Activated CD8-positive, alpha-beta memory T cell treated with anti-CD3 and anti-CD28 coated beads, Interleukin-2, amount 50 U/mL, for 24 hours (primary cell): ENCODE data around the gene CACNB2.
"Not testable (repeated sequence)": the region's sequence is repeated elsewhere in the genome, so short reads cannot be mapped to it uniquely, and the experiment has no call there.

Source experiments
- DNase-seq: peaks from one replicate; pipeline ENCODE4 v3.0.0-alpha.2; 2020; ENCODE audit errors: extremely low read depth

Gene CACNB2

GRCh38 chr10:18401416-18402195, 261.4 kb downstream of the CACNB2 start:
- no peak for DNase-seq

DNA sequence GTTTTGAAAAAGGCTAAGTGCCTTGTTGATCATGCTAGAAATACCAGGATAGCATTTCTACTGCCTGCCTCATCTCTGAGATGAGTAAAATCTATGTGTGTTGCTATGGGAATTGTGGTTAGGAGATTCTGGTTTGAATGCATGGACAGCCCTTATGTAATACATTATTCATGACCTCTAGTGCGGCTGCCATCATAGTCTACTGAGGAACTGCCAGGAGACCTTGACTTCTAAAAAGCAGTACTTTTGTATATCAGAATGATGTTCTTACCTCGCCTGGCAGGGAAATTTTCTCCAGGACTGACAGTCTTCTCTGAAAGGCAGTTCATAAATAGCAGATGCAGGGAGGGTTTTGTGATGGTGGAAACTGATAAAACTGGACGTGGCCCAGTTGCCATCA, 262.6 kb downstream of the CACNB2 start:
- no peak for DNase-seq

GRCh38 chr10:18404530-18404929, 264.3 kb downstream of the CACNB2 start:
- no peak for DNase-seq

DNA sequence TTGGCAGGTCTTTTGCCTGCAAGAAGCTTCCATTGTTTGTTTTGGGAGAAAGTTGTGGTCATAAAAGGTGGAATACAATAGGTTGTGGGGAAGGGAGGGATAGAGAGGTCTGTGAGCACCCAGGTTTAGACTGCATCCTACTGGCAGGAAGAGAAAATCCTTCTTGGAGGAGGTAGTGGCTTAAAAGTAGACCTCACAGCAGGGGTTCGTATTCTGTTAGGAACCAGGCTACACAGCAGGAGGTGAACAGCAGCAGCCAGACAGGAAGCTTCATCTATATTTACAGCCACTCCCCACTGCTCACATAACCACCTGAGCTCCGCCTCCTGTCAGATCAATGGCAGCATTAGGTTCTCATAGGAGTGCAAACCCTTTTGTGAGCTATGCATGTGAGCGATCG, 265.9 kb downstream of the CACNB2 start:
- no peak for DNase-seq

DNA sequence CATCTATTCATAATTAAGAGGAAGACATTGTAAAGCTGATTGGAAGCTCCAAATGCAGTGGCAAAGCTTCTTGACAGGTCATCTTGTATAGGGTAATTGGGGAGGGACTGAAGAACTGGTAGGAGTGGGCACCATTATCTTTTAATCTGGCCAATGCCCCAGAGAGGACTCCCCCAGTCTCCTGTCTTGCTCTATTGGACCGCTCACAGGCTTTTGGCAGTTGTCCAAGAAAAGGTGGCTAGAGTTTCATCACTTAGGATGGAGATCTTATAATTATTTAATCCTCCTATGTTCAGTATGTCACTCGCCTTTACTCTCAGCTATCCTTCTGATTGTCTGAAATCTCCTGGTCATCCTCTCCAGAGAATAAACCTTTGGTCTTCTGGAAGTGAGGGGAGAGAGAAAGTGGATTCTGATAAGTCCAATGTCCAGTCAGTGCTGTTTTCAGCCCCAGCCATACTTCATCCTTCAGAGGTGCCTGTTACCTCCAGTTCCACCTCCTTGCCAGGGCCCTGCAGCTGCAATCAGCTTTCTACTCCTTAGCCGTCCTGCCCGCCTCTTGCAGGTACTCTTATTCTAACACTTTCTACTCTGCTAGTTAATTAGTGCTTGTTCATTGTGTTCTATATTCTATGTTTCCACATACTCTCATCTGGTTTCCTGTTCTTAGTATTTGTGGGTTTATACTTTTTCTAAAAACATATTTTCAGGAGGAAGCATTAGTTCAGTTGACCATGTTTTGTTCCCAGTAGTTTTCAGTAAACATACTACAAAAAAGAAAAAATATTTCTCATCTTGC, 269.6 kb downstream of the CACNB2 start:
- DNase-seq = no peak

DNA sequence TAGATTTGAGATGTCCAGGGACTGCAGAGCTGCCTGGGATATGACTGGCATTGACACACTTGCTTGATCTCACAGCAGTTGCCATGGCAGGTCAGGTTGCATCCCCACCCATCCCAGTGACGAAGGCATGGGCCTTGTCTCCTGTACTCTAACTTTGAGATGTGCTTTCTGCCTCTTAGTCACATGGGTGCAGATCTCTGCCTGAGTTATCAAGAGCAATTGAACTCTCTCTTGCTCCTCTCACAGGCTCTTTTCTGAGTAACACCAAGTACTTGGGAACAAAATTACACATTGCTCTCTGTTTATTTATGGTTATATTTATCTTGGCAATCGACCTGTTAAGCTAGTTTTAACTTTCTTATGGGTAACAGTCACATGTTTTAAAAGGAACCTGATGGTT, 273.8 kb downstream of the CACNB2 start:
- no peak for DNase-seq

DNA sequence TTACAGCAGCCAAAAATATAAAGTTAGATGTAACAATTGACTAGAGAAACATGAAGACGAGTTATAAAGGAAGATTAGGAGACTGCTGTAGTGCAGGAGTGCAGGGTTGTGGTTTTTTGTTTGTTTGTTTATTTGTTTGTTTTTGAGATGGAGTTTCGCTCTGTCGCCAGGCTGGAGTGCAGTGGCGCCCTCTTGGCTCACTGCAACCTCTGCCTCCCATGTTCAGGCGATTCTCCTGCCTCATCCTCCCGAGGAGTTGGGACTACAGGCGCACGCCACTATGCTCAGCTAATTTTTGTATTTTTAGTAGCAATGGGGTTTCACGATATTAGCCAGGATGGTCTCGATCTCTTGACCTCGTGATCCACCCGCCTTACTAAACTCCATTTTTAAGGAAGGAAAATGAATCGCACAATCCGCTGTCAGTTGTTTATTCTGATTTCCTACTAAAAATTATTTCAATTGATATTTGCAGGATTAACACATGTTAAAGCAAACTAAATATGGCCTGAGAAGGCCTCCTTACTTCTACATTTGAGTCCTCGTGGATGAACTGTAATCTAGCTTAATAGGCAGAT, 277.8 kb downstream of the CACNB2 start:
- no peak for DNase-seq

DNA sequence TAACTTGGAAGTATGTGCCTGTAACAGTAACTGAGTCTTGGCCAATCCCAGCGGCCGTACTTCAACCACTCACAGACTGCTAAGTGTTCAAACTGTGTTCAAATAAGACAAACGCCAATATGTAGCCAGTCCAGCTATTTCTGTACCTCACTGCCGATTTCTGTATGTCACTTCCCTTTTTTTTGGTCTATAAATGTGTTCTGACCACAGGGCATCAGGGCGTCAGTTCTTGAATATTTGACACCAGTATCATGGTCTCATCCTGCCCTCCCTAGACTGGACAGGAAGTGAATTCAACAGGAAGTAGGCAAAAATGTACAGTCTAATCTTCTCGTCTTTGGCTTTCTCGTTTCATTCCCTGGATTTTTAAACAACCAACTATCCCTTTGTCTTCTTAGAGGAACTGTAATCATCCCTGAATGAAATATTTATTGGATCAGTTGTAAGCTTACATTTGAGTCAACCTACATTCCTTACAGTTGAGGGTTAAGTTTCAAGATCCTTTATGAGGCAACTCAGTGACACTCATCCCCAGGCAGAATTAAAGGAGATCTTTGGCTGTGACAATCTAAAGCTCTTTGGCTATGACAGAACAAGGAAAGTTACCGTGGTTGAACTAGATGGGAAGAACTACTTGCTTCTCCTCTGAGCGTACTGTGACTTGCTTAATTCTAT, 278.5 kb downstream of the CACNB2 start:
- DNase-seq = no peak

DNA sequence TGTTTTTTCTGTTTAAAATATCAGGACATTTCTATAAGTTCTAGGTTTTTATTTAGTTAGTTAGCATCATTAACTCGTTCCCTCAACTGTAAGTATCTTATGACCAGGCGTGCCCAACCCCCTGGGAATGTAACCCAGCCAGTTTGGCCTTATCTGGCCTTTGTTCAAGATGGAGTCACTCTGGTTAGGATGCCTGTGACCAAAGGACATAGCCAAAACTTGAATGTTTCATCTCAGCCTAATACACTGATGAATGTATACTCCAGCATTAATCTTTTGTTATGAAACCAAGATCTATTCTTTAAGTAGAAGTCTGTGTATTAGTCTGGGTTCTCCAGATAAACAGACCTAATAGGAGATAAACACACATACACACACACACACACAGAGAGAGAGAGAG, 279.7 kb downstream of the CACNB2 start:
- DNase-seq = no peak

DNA sequence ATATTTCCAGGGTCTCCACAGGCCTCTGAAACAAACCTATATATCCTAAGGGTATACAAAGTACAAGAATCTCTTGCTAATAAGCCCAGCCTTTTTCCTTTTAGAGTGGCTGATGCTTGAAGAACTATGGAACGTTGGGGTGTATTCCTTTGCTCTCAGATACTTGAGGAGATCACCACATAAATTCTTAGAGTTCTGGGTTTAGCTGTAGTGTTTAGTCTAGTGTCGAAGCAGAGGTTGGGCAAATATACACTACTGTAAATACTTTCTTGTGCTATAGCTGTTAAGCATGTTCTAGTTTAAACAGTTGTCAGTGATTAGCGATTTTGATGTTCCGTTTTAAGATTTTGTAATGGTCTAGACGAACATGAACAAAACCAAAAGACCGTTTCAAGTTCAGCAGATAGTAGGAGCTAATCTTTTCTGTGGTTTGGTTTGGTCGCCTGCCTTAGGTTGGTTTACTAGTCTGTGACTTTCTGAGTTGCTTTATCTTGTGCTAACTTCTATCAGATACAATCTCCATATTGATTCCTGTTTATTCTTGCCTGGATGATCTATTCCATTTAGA, 281.6 kb downstream of the CACNB2 start:
- DNase-seq = no peak

- no peak for DNase-seq
Observed at GRCh38 chr10:18423058-18423637, 282.9 kb downstream of the CACNB2 start.

GRCh38 chr10:18424200-18424599, 284.0 kb downstream of the CACNB2 start:
- DNase-seq = no peak

DNA sequence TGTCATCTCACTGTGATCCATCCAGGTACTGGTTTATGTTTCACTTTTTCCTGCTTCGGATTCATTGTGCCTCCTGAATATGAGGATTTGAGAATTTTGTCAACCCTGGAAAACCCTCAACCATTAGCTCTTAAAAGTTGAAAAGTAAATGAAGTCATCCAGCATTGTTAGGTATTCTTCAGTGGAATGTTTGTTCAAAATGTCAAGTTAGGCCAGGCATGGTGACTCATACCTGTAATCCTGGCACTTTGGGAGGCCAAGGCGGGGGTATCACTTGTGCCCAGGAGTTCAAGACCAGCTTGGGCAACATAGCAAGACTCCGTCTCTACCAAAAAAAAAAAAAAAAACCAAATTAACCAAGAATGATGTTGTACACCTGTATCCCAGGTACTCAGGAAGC, 289.1 kb downstream of the CACNB2 start:
- DNase-seq = no peak

- no peak for DNase-seq
Observed at GRCh38 chr10:18436902-18437301, 296.7 kb downstream of the CACNB2 start.

GRCh38 chr10:18437486-18437885, 297.3 kb downstream of the CACNB2 start:
- no peak for DNase-seq

- no peak for DNase-seq
Observed at GRCh38 chr10:18438361-18439126, 298.3 kb downstream of the CACNB2 start.

DNA sequence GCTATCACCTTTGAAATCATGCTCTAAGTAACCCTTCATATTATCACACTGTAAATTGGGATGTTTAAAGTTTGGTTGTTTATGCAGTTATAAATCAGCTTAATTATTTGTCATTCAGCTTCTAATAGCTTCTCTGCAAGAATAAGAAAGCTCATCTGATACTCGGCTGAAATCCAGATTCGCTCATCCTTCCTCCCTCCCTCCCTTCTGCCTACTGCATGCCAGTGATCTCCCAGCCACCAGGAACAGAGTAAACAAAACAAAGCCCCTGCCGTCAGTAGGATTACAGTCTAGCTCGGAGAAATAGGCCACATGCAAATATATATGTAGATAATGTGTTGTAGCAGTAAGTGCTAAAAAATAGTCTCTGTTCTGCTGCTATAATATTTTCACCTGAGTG, 299.4 kb downstream of the CACNB2 start:
- DNase-seq = no peak

GRCh38 chr10:18445635-18446034, 305.4 kb downstream of the CACNB2 start:
- DNase-seq = not testable (repeated sequence)

- DNase-seq = no peak
Observed at GRCh38 chr10:18446205-18446604, 306.0 kb downstream of the CACNB2 start.

DNA sequence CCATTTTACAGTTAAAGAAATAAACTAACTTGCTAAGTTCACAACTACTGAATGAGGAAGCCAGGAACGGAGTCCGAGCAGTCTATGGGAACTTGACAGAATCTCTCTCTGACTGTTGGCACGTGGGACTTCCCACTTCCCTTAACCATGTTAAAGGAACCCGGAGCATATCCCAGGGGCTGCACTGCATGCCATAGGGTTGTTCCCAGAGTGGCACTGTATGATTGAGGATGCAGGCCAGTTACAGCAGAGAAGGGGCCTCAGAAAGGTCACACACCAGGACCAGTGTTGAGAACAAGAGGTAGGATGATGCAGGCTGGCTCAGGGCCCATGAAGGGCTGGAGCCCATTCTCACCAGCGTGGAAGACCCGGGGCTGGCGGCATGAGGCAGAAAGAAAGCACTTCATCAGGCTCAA, 309.4 kb downstream of the CACNB2 start:
- no peak for DNase-seq

- no peak for DNase-seq
Observed at GRCh38 chr10:18450298-18450697, 310.1 kb downstream of the CACNB2 start.
